Fibroblast of skin of back (primary cell): Measurements from ENCODE around the gene RNU6-1.

ENCODE experiments used
- DNase-seq: peaks from one replicate; pipeline ENCODE4 v3.0.0-alpha.2; 2013

RNU6-1 gene

GRCh38 chr15:67857220-67857619, 17.4 kb upstream of the RNU6-1 start:
- DNase-seq, result no peak

GRCh38 chr15:67855842-67856241, 16.0 kb upstream of the RNU6-1 start:
- DNase-seq, result no peak

- DNase-seq, result no peak
These were observed 14.5 kb upstream of the RNU6-1 start for GRCh38 chr15:67854358-67854757.

GRCh38 chr15:67853454-67853853, 13.6 kb upstream of the RNU6-1 start:
- DNase-seq, result no peak

GRCh38 chr15:67852418-67852817, 12.6 kb upstream of the RNU6-1 start:
- DNase-seq, result no peak

GRCh38 chr15:67850994-67851571, 11.2 kb upstream of the RNU6-1 start:
- no peak for DNase-seq

GRCh38 chr15:67850336-67850735, 10.5 kb upstream of the RNU6-1 start:
- DNase-seq, result no peak

- no peak for DNase-seq
These were observed 9.7 kb upstream of the RNU6-1 start for GRCh38 chr15:67849538-67849937.

- DNase-seq, result no peak
These were observed 6.1 kb upstream of the RNU6-1 start for GRCh38 chr15:67845974-67846373.

- no peak for DNase-seq
These were observed 3.9 kb upstream of the RNU6-1 start for GRCh38 chr15:67843571-67844387.

- no peak for DNase-seq
These were observed 3.3 kb upstream of the RNU6-1 start for GRCh38 chr15:67843092-67843501.

- DNase-seq, result no peak
These were observed 1.6 kb upstream of the RNU6-1 start for GRCh38 chr15:67841513-67841762.

- DNase-seq, result peak; percentile 35
These were observed 1.1 kb upstream of the RNU6-1 start for GRCh38 chr15:67840749-67841512.

GRCh38 chr15:67839499-67839928, 331 bp downstream of the RNU6-1 start:
- DNase-seq, result peak; percentile 49

- peak; percentile 46 for DNase-seq
These were observed 984 bp downstream of the RNU6-1 start for GRCh38 chr15:67838789-67839332.

- DNase-seq, result no peak
These were observed 2.9 kb downstream of the RNU6-1 start for GRCh38 chr15:67836955-67837354.

- peak; percentile 31 for DNase-seq
These were observed 3.4 kb downstream of the RNU6-1 start for GRCh38 chr15:67836477-67836876.

GRCh38 chr15:67836134-67836455, 3.8 kb downstream of the RNU6-1 start:
- no peak for DNase-seq

GRCh38 chr15:67835297-67836133, 4.3 kb downstream of the RNU6-1 start:
- DNase-seq, result no peak

- no peak for DNase-seq
These were observed 5.1 kb downstream of the RNU6-1 start for GRCh38 chr15:67834581-67835296.

GRCh38 chr15:67833710-67834511, 5.9 kb downstream of the RNU6-1 start:
- peak; percentile 31 for DNase-seq
